Smooth muscle cell (in vitro differentiated cells): ENCODE results near the gene SLAIN2. TPM values are rescaled to one million over a fixed set of nuclear protein-coding genes. Genes with fewer than 3 reads are reported as not detected.

Experiments
- DNase-seq: peaks from one replicate; lab custom pipeline; 2025; ENCODE audit not compliant: unreplicated experiment; lab: John Stamatoyannopoulos, UW
- H2AFZ ChIP-seq: fragments of 200-600 bp; sonication (generic); 2 replicates; pipeline ENCODE4 v1.6.0; 2016; ENCODE audit warnings: antibody characterized with exemption, low read depth, mild to moderate bottlenecking
- H3F3A ChIP-seq: fragments of 200-600 bp; sonication (generic); 2 replicates; pipeline ENCODE4 v1.6.0; 2017; ENCODE audit warnings: antibody characterized with exemption, low read depth
- H3K27ac ChIP-seq: fragments of 200-600 bp; sonication (generic); 2 replicates; pipeline ENCODE4 v1.5.1; 2016; ENCODE audit warnings: low read depth, mild to moderate bottlenecking
- H3K27me3 ChIP-seq: fragments of 200-600 bp; sonication (generic); 2 replicates; pipeline ENCODE4 v1.6.1; 2016; ENCODE audit warnings: low read depth, mild to moderate bottlenecking
- H3K36me3 ChIP-seq: fragments of 200-600 bp; sonication (generic); 2 replicates; pipeline ENCODE4 v1.5.1; 2016; ENCODE audit warnings: low read depth
- H3K4me1 ChIP-seq: fragments of 200-600 bp; sonication (generic); 2 replicates; pipeline ENCODE4 v1.5.1; 2016; ENCODE audit warnings: low read depth
- H3K4me2 ChIP-seq: fragments of 200-600 bp; sonication (generic); 2 replicates; pipeline ENCODE4 v1.6.0; 2016; ENCODE audit warnings: mild to moderate bottlenecking
- H3K4me3 ChIP-seq: fragments of 200-600 bp; sonication (generic); 2 replicates; pipeline ENCODE4 v1.5.1; 2016; ENCODE audit warnings: mild to moderate bottlenecking
- H3K79me2 ChIP-seq: fragments of 200-600 bp; sonication (generic); 2 replicates; pipeline ENCODE4 v1.6.0; 2016; ENCODE audit warnings: low read depth, mild to moderate bottlenecking
- H3K9ac ChIP-seq: fragments of 200-600 bp; sonication (generic); 2 replicates; pipeline ENCODE4 v1.6.0; 2016; ENCODE audit warnings: low read depth
- H3K9me3 ChIP-seq: fragments of 200-600 bp; sonication (generic); replicated peaks from 2 replicates; pipeline ENCODE4 v1.5.1; 2016; ENCODE audit warnings: low read depth
- H4K20me1 ChIP-seq: fragments of 200-600 bp; sonication (generic); 2 replicates; pipeline ENCODE4 v1.6.0; 2016; ENCODE audit warnings: low read depth
- CTCF ChIP-seq: fragments of 200-600 bp; sonication (generic); IDR thresholded peaks from 2 replicates; pipeline ENCODE4 v1.5.1; 2017; ENCODE audit warnings: borderline replicate concordance, mild to moderate bottlenecking, antibody characterized with exemption; ENCODE audit not compliant: insufficient read depth, poor library complexity, severe bottlenecking
- WGBS: methylation state at CpG from one replicate; pipeline ENCODE4 v1.1.7; 2016; ENCODE audit warnings: low lambda C conversion rate; 5-methylcytosine and 5-hydroxymethylcytosine counted together
- polyA plus RNA-seq: library from polyadenylated mRNA; unstranded; fragments of >200 nt; fragmentation: Nextera tagmentation; extraction: Ambion mirVana; gene quantifications from 2 replicates; pipeline ENCODE4 v1.2.1, GENCODE V29; 2016
- total RNA-seq: library from RNA; depleted of rRNA; stranded (reverse); fragments of >200 nt; gene quantifications from 2 replicates; pipeline ENCODE4 v1.2.3, GENCODE V29; 2014

SLAIN2 gene
- total and polyA plus RNA-seq, 2 experiments from 2014 or later: 46.4 to 143 TPM

- WGBS: 98% methylated on average over 3 of the region's 3 CpGs
- peaks cover 91% of the 10 kb centered on the region for H3K79me2 ChIP-seq
- peaks cover 85% of the 10 kb centered on the region for H4K20me1 ChIP-seq
- peak overlapping the region; percentile 55 for H3K27ac ChIP-seq
- peaks cover 43% of the 10 kb centered on the region for H3K4me1 ChIP-seq
- H3K27me3 ChIP-seq: no peaks in the 10 kb centered on the region
- H3K9ac ChIP-seq: no peak overlapping the region
- H3F3A ChIP-seq: peaks cover 3% of the 10 kb centered on the region
- no peak for TF ChIP-seq CTCF
- peak overlapping the region; percentile 98 for H3K4me2 ChIP-seq
- H3K4me3 ChIP-seq: no peak overlapping the region
- no peak overlapping the region for H2AFZ ChIP-seq
- H3K9me3 ChIP-seq: no peaks in the 10 kb centered on the region
- DNase-seq: no peak
- H3K36me3 ChIP-seq: no peaks in the 10 kb centered on the region
These were observed 4.2 kb downstream of the SLAIN2 start for GRCh38 chr4:48345542-48345941.

- Histone ChIP-seq H3K4me2 (peak overlapping the region; percentile 98), H3K9me3 (no peaks in the 10 kb centered on the region), H3K79me2 (peaks cover 100% of the 10 kb centered on the region), H3K4me1 (peaks cover 48% of the 10 kb centered on the region), H3F3A (no peaks in the 10 kb centered on the region), H2AFZ (no peak overlapping the region), H3K27ac (peak overlapping the region; percentile 55), H3K9ac (no peak overlapping the region), H3K36me3 (no peaks in the 10 kb centered on the region), H4K20me1 (peaks cover 96% of the 10 kb centered on the region), H3K27me3 (no peaks in the 10 kb centered on the region), H3K4me3 (no peak overlapping the region)
- DNase-seq: no peak
- no peak for TF ChIP-seq CTCF
These were observed 5.3 kb downstream of the SLAIN2 start for GRCh38 chr4:48346594-48346993.

- Histone ChIP-seq H3F3A (no peaks in the 10 kb centered on the region), H4K20me1 (peaks cover 100% of the 10 kb centered on the region), H3K4me1 (peaks cover 48% of the 10 kb centered on the region), H2AFZ (no peak overlapping the region), H3K36me3 (no peaks in the 10 kb centered on the region), H3K27ac (no peak overlapping the region), H3K4me3 (no peak overlapping the region), H3K9me3 (no peaks in the 10 kb centered on the region), H3K9ac (no peak overlapping the region), H3K27me3 (no peaks in the 10 kb centered on the region), H3K79me2 (peaks cover 100% of the 10 kb centered on the region), H3K4me2 (no peak overlapping the region)
- WGBS: 97% methylated on average over 7 of the region's 7 CpGs
- no peak for TF ChIP-seq CTCF
- no peak for DNase-seq
These were observed 6.1 kb downstream of the SLAIN2 start for GRCh38 chr4:48347282-48347921.

- no peaks in the 10 kb centered on the region for H3K36me3 ChIP-seq
- H3K4me2 ChIP-seq: no peak overlapping the region
- no peak overlapping the region for H3K9ac ChIP-seq
- no peaks in the 10 kb centered on the region for H3K27me3 ChIP-seq
- H3K4me1 ChIP-seq: peaks cover 22% of the 10 kb centered on the region
- no peaks in the 10 kb centered on the region for H3F3A ChIP-seq
- no peaks in the 10 kb centered on the region for H3K9me3 ChIP-seq
- H3K79me2 ChIP-seq: peaks cover 100% of the 10 kb centered on the region
- no peak overlapping the region for H2AFZ ChIP-seq
- H4K20me1 ChIP-seq: peaks cover 100% of the 10 kb centered on the region
- peak overlapping the region; percentile 10 for H3K27ac ChIP-seq
- H3K4me3 ChIP-seq: no peak overlapping the region
- DNase-seq: no peak
- TF ChIP-seq CTCF: no peak
- WGBS: 100% methylated on average over 1 of the region's 1 CpG
These were observed 9.5 kb downstream of the SLAIN2 start for GRCh38 chr4:48350871-48351270.
